A549 (cell line): ENCODE measurements around the gene SEMA3A. TPM values are rescaled to one million over a fixed set of nuclear protein-coding genes. Genes with fewer than 3 reads are reported as not detected.

Source experiments
- ATAC-seq, 2 experiments: fragments of 200-7000 bp in 1 of 2; fragments of >200 bp in 1 of 2; cut with Nextera tagmentation in 1 of 2; cut with Tn5 transposase in 1 of 2; 3 replicates each; pipeline versions ENCODE4 v1.8.0 to v1.9.1; 2018 to 2020; ENCODE audit warnings: mild to moderate bottlenecking in 1 of 2, moderate library complexity in 1 of 2
- CTCF ChIA-PET: fragments of 300-600 bp; sonication (Branson Sonifier 250); formaldehyde crosslinking; extraction: SDS; loops from one replicate; lab custom pipeline; 2021; ENCODE audit warnings: antibody characterized with exemption, inconsistent platforms; lab: Yijun Ruan, JAX
- POLR2A ChIA-PET: fragments of 350-600 bp; formaldehyde crosslinking; extraction: SDS; loops from one replicate; lab custom pipeline; 2021; ENCODE audit warnings: antibody characterized with exemption, inconsistent platforms; lab: Yijun Ruan, JAX
- DNase-seq, 2 experiments: peaks; one replicate each; pipeline versions ENCODE4 v3.0.0 to v3.0.0-alpha.2; 2011 to 2016; ENCODE audit warnings: low read depth in 1 of 2, low spot score in 1 of 2
- FAIRE-seq: peaks from 2 replicates; lab custom pipeline; 2011; peaks lifted over from hg19 to GRCh38; lab: Jason Lieb, UNC
- H3K27ac ChIP-seq, 2 experiments: fragments of >200 bp; sonication (Bioruptor Twin); formaldehyde crosslinking; 3 replicates each; pipeline ENCODE4 v1.5.1; 2016 to 2017
- H3K4me1 ChIP-seq: fragments of >200 bp; sonication (Bioruptor Twin); formaldehyde crosslinking; 3 replicates; pipeline ENCODE4 v1.6.1; 2016
- H3K4me2 ChIP-seq: fragments of >200 bp; sonication (Bioruptor Twin); formaldehyde crosslinking; 3 replicates; pipeline ENCODE4 v1.6.1; 2016
- H3K4me3 ChIP-seq: fragments of >200 bp; sonication (Bioruptor Twin); formaldehyde crosslinking; 3 replicates; pipeline ENCODE4 v1.5.1; 2016
- H3K9me3 ChIP-seq: fragments of >200 bp; sonication (Bioruptor Twin); formaldehyde crosslinking; 3 replicates; pipeline ENCODE4 v1.6.1; 2016
- BHLHE40 ChIP-seq: IDR thresholded peaks from 2 replicates; pipeline ENCODE4 v1.6.1; 2012; ENCODE audit warnings: low read depth, low read length, inconsistent platforms
- EHF ChIP-seq: fragments of 250-450 bp; sonication (Bioruptor Pico); IDR thresholded peaks from 2 replicates; pipeline ENCODE4 v1.5.0; 2020; ENCODE audit warnings: mild to moderate bottlenecking
- EP300 ChIP-seq, 2 experiments: fragments of >200 bp; sonication (Bioruptor Twin); formaldehyde crosslinking; IDR thresholded peaks; 2 replicates in 1 of 2; 3 replicates in 1 of 2; pipeline ENCODE4 v1.6.1; 2016 to 2017
- FOSL2 ChIP-seq, 2 experiments: fragments of 450-650 bp in 1 of 2; fragments of >200 bp in 1 of 2; sonication (Bioruptor Twin) in 1 of 2; formaldehyde crosslinking; IDR thresholded peaks; 2 replicates each; pipeline versions ENCODE4 v1.5.0 to v1.6.1; 2016 to 2020; ENCODE audit warnings: mild to moderate bottlenecking in 1 of 2, moderate library complexity in 1 of 2
- FOXS1 ChIP-seq: fragments of 250-450 bp; sonication (Bioruptor Pico); IDR thresholded peaks from 2 replicates; pipeline ENCODE4 v1.5.0; 2020; ENCODE audit warnings: mild to moderate bottlenecking, moderate library complexity
- HOXB5 ChIP-seq: fragments of 250-450 bp; sonication (Bioruptor Pico); IDR thresholded peaks from 2 replicates; pipeline ENCODE4 v1.5.0; 2020; ENCODE audit warnings: mild to moderate bottlenecking, moderate library complexity
- JUNB ChIP-seq: fragments of >200 bp; sonication (Bioruptor Twin); formaldehyde crosslinking; IDR thresholded peaks from 2 replicates; pipeline ENCODE4 v1.6.1; 2016
- MAFK ChIP-seq: fragments of 450-650 bp; IDR thresholded peaks from 2 replicates; pipeline ENCODE4 v1.6.1; 2014; ENCODE audit not compliant: partially characterized antibody
- MAZ ChIP-seq: fragments of 150-350 bp; IDR thresholded peaks from 2 replicates; pipeline ENCODE4 v1.6.1; 2014; ENCODE audit warnings: antibody characterized with exemption, low read depth, low read length, borderline replicate concordance
- NFE2L2 ChIP-seq: fragments of 150-350 bp; conservative IDR thresholded peaks from 2 replicates; pipeline ENCODE4 v1.6.1; 2014; ENCODE audit warnings: low read length
- RAD21 ChIP-seq, 2 experiments: fragments of >200 bp in 1 of 2; sonication (Bioruptor Twin) in 1 of 2; formaldehyde crosslinking in 1 of 2; IDR thresholded peaks in 1 of 2; conservative IDR thresholded peaks in 1 of 2; 2 replicates in 1 of 2; 3 replicates in 1 of 2; pipeline ENCODE4 v1.6.1; 2012 to 2018; ENCODE audit warnings: inconsistent platforms in 1 of 2
- RARB ChIP-seq: fragments of 250-450 bp; sonication (Bioruptor Pico); IDR thresholded peaks from 2 replicates; pipeline ENCODE4 v1.8.0; 2021; ENCODE audit warnings: mild to moderate bottlenecking, moderate library complexity
- RNF2 ChIP-seq: fragments of 200-600 bp; sonication (generic); IDR thresholded peaks from 2 replicates; pipeline ENCODE4 v1.6.1; 2016; ENCODE audit warnings: low read depth, mild to moderate bottlenecking, antibody characterized with exemption, moderate library complexity, borderline replicate concordance
- ZNF302 ChIP-seq: fragments of 250-450 bp; sonication (Bioruptor Pico); IDR thresholded peaks from 2 replicates; pipeline ENCODE4 v1.9.0; 2021; ENCODE audit warnings: inconsistent platforms, mild to moderate bottlenecking, moderate library complexity
- WGBS: methylation state at CpG from one replicate; pipeline ENCODE4 v1.1.6; 2017; ENCODE audit errors: missing lambda C conversion rate; 5-methylcytosine and 5-hydroxymethylcytosine counted together
- polyA plus RNA-seq, 4 experiments: library from polyadenylated mRNA; depleted of rRNA in 3 of 4; stranded (reverse); fragments of >200 nt; fragmentation: RNase III in 1 of 4; extraction: RNeasy Plus Mini Kit Qiagen cat#74134 plus additional on column Dnase treatment in 1 of 4; gene quantifications; 2 replicates in 3 of 4; 3 replicates in 1 of 4; pipeline ENCODE4 v1.2.3, GENCODE V29; 2011 to 2017
- TF ChIP-seq, protein P1 (sequence below): fragments of >200 bp; sonication (Bioruptor Twin); formaldehyde crosslinking; IDR thresholded peaks from 3 replicates; pipeline ENCODE4 v1.5.1; 2016
- TF ChIP-seq, protein P2 (sequence below): fragments of >200 bp; sonication (Bioruptor Twin); formaldehyde crosslinking; IDR thresholded peaks from 2 replicates; pipeline ENCODE4 v1.6.1; 2016
- TF ChIP-seq, protein P3 (sequence below): IDR thresholded peaks from 2 replicates; pipeline ENCODE4 v1.6.1; 2012
- TF ChIP-seq, protein P4 (sequence below): fragments of 250-450 bp; sonication (Bioruptor Pico); IDR thresholded peaks from 2 replicates; pipeline ENCODE4 v1.5.0; 2021; ENCODE audit warnings: mild to moderate bottlenecking, moderate library complexity, borderline replicate concordance

SEMA3A gene
- polyA plus RNA-seq, 2 of the 4 experiments (the other 2 are of a cell fraction): 3.6 to 19.1 TPM

DNA sequence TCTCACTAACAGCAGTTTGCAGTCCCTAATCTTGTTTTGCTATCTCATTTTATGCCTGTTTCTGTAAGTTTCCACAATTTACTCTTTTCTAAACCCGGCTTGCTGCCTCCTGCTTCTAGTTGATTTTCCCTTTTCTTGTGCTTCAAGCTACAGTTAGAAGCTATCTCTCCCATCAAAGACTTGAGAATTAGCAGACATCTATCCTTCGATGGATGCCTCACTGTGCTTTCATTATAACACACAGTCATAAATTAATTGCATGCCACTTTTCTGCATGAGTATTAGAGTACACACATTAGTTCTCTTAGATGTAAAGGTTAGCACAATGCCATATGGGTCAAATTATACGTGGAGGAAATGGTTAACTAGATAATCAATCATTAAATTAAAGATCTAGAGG, 48.7 kb downstream of the SEMA3A start:
- H3K9me3 ChIP-seq: no peaks in the 10 kb centered on the region
- ATAC-seq: peak in 1 of 2 experiments; percentile 32; a peak in 3 of 6 replicates
- ChIA-PET POLR2A (no interaction called here), CTCF (no interaction called here)
- H3K4me1 ChIP-seq: peaks cover 34% of the 10 kb centered on the region
- TF ChIP-seq, protein P1, sequence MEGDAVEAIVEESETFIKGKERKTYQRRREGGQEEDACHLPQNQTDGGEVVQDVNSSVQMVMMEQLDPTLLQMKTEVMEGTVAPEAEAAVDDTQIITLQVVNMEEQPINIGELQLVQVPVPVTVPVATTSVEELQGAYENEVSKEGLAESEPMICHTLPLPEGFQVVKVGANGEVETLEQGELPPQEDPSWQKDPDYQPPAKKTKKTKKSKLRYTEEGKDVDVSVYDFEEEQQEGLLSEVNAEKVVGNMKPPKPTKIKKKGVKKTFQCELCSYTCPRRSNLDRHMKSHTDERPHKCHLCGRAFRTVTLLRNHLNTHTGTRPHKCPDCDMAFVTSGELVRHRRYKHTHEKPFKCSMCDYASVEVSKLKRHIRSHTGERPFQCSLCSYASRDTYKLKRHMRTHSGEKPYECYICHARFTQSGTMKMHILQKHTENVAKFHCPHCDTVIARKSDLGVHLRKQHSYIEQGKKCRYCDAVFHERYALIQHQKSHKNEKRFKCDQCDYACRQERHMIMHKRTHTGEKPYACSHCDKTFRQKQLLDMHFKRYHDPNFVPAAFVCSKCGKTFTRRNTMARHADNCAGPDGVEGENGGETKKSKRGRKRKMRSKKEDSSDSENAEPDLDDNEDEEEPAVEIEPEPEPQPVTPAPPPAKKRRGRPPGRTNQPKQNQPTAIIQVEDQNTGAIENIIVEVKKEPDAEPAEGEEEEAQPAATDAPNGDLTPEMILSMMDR: no peak
- no peak for TF ChIP-seq EHF
- TF ChIP-seq FOSL2 (IDR thresholded peaks at IDR 0.05): no peak
- no peak for TF ChIP-seq FOSL2 (CRISPR knock-in tag; IDR thresholded peaks at IDR 0.05)
- TF ChIP-seq BHLHE40: no peak
- TF ChIP-seq EP300 (IDR thresholded peaks at IDR 0.05): no peak
- TF ChIP-seq, all 56 proteins: peak for 0
- H3K4me2 ChIP-seq: peak overlapping the region; percentile 77
- no peak overlapping the region for H3K4me3 ChIP-seq
- 18% methylated on average over 3 of the region's 3 CpGs for WGBS
- FAIRE-seq (peak; percentile 18), DNase-seq (no peak)
- H3K27ac ChIP-seq: peak overlapping the region; percentile 53 to 61

DNA sequence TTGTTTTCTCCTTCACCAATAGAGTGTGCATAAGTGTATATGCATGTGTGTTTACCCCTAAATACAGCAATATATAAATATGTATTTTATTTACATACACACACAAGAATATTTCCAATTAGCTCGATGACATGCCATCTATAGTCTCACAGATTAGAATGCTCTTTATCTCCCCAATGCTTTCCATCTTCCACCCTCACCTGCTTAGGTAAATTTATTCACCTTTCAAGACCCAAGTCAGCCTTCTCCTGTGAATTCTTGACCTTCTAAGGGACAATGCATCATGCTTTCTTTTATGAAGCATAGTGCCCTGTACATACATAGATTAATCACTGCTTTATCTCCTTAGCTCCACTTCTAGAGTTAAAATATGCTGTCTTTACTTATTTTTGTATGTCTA, 49.7 kb downstream of the SEMA3A start:
- ChIA-PET CTCF (no interaction called here), POLR2A (no interaction called here)
- no peak for DNase-seq
- TF ChIP-seq, protein P2, sequence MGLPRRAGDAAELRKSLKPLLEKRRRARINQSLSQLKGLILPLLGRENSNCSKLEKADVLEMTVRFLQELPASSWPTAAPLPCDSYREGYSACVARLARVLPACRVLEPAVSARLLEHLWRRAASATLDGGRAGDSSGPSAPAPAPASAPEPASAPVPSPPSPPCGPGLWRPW: no peak
- TF ChIP-seq RNF2 (no peak), EP300 (IDR thresholded peaks at IDR 0.05) (no peak), RAD21 (conservative IDR thresholded peaks at IDR 0.05 in 1 of 2, IDR thresholded peaks at IDR 0.05 in 1 of 2) (no peak), HOXB5 (CRISPR knock-in tag) (no peak), MAZ (no peak), RARB (CRISPR knock-in tag) (no peak)
- TF ChIP-seq, protein P3, sequence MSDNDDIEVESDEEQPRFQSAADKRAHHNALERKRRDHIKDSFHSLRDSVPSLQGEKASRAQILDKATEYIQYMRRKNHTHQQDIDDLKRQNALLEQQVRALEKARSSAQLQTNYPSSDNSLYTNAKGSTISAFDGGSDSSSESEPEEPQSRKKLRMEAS: no peak
- 22% methylated on average over 1 of the region's 1 CpG for WGBS
- FAIRE-seq: no peak
- H3K9me3 ChIP-seq: no peaks in the 10 kb centered on the region
- peak overlapping the region; percentile 77 for H3K4me2 ChIP-seq
- peak in 1 of 2 experiments; percentile 42; a peak in 2 of 6 replicates for ATAC-seq
- H3K4me1 ChIP-seq: peaks cover 37% of the 10 kb centered on the region
- H3K27ac ChIP-seq: peak overlapping the region; percentile 70 to 85
- peak overlapping the region; percentile 6; the same call in 1 of the 3 replicates for H3K4me3 ChIP-seq

DNA sequence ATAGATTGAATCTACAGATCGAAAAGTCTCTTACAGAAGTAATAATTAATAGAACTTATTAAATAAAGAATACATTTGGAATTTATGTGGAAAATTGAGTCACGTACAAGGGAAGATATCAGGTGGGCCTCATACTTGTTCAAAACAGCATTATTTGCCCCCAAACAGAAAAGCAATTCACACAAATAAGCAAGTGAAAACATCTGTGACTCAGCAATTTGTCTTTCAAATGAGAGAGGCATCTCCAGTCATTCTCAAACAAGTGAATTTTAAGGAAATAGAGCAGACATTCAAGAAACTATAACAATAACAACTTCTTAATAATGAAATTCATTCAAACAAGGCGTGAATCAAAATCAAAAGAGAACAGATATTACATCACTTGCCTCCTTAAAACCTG, 50.1 kb downstream of the SEMA3A start:
- CTCF ChIA-PET: no interaction called here
- Histone ChIP-seq H3K27ac (peak overlapping the region; percentile 70 to 85), H3K4me2 (peak overlapping the region; percentile 77), H3K4me3 (peak overlapping the region; percentile 6; the same call in 1 of the 3 replicates), H3K9me3 (no peaks in the 10 kb centered on the region), H3K4me1 (peaks cover 34% of the 10 kb centered on the region)
- FAIRE-seq (peak; percentile 23), ATAC-seq (no peak), DNase-seq (peak in 1 of 2 experiments; percentile 45)
- peak; percentile 31; the same call in 1 of the 2 replicates for TF ChIP-seq FOXS1
- no peak for TF ChIP-seq BHLHE40
- peak; percentile 95 for TF ChIP-seq NFE2L2
- TF ChIP-seq ZNF302 (CRISPR knock-in tag): 0 out of 2 replicates have a peak, but pooled peaks have one; percentile 28
- TF ChIP-seq MAFK: peak; percentile 97
- TF ChIP-seq, protein P4, sequence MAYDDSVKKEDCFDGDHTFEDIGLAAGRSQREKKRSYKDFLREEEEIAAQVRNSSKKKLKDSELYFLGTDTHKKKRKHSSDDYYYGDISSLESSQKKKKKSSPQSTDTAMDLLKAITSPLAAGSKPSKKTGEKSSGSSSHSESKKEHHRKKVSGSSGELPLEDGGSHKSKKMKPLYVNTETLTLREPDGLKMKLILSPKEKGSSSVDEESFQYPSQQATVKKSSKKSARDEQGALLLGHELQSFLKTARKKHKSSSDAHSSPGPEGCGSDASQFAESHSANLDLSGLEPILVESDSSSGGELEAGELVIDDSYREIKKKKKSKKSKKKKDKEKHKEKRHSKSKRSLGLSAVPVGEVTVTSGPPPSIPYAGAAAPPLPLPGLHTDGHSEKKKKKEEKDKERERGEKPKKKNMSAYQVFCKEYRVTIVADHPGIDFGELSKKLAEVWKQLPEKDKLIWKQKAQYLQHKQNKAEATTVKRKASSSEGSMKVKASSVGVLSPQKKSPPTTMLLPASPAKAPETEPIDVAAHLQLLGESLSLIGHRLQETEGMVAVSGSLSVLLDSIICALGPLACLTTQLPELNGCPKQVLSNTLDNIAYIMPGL: no peak
- no peak for TF ChIP-seq FOSL2 (IDR thresholded peaks at IDR 0.05)
- peak; percentile 47; the same call in 1 of the 2 replicates for TF ChIP-seq FOSL2 (CRISPR knock-in tag; IDR thresholded peaks at IDR 0.05)
- TF ChIP-seq JUNB: no peak
- 25% methylated on average over 3 of the region's 3 CpGs for WGBS
- POLR2A ChIA-PET: no interaction called here
